HepG2 (cell line): ENCODE measurements around the gene SCGB1C2.

Experiments used
- FOXA1 ChIP-seq, 2 experiments: fragments of 450-650 bp in 1 of 2; sonication (generic) in 1 of 2; formaldehyde crosslinking in 1 of 2; IDR thresholded peaks; 2 replicates each; pipeline versions ENCODE4 v1.4.0 to v1.6.1; 2016 to 2020; ENCODE audit warnings: missing genetic modification reagents in 1 of 2
- FOXP1 ChIP-seq, 2 experiments: fragments of 450-650 bp in 1 of 2; IDR thresholded peaks; 2 replicates each; pipeline ENCODE4 v1.6.1; 2017 to 2018; ENCODE audit warnings: antibody characterized with exemption in 1 of 2

GRCh38 chr17:157901-158300 lies 20.5 kb downstream of the SCGB1C2 start:
- TF ChIP-seq FOXA1 (IDR thresholded peaks at IDR 0.05): no peak
- no peak for TF ChIP-seq FOXA1 (CRISPR knock-in tag; IDR thresholded peaks at IDR 0.05)
- no peak for TF ChIP-seq FOXP1 (IDR thresholded peaks at IDR 0.05)
- TF ChIP-seq FOXP1 (CRISPR knock-in tag; IDR thresholded peaks at IDR 0.05): no peak
